CD4-positive, alpha-beta T cell treated with Interleukin-12 subunit alpha and Interleukin-12 subunit beta, for 1 hour (primary cell): ENCODE data around the gene SLC8A3.

ENCODE experiments used
- DNase-seq: peaks from one replicate; pipeline ENCODE4 v3.0.0-alpha.2; 2020

Gene SLC8A3

GRCh38 chr14:70116278-70116677 is 72.5 kb downstream of the SLC8A3 start:
- DNase-seq = no peak

GRCh38 chr14:70114621-70115156 is 74.1 kb downstream of the SLC8A3 start:
- no peak for DNase-seq

GRCh38 chr14:70113211-70113610 is 75.5 kb downstream of the SLC8A3 start:
- no peak for DNase-seq

- DNase-seq = no peak
Measured at GRCh38 chr14:70108419-70108818, 80.3 kb downstream of the SLC8A3 start.

- DNase-seq = no peak
Measured at GRCh38 chr14:70107309-70107708, 81.4 kb downstream of the SLC8A3 start.

- DNase-seq = no peak
Measured at GRCh38 chr14:70100071-70100470, 88.7 kb downstream of the SLC8A3 start.

GRCh38 chr14:70098250-70098809 is 90.4 kb downstream of the SLC8A3 start:
- DNase-seq = no peak

- DNase-seq = no peak
Measured at GRCh38 chr14:70097576-70098249, 91.0 kb downstream of the SLC8A3 start.

- no peak for DNase-seq
Measured at GRCh38 chr14:70096866-70097265, 91.9 kb downstream of the SLC8A3 start.

GRCh38 chr14:70094631-70095030 is 94.1 kb downstream of the SLC8A3 start:
- DNase-seq = no peak

GRCh38 chr14:70094106-70094505 is 94.6 kb downstream of the SLC8A3 start:
- no peak for DNase-seq

GRCh38 chr14:70093156-70093555 is 95.6 kb downstream of the SLC8A3 start:
- no peak for DNase-seq

- DNase-seq = no peak
Measured at GRCh38 chr14:70087380-70087697, 101.4 kb downstream of the SLC8A3 start.

- DNase-seq = no peak
Measured at GRCh38 chr14:70086685-70087379, 101.9 kb downstream of the SLC8A3 start.

- no peak for DNase-seq
Measured at GRCh38 chr14:70084226-70084625, 104.5 kb downstream of the SLC8A3 start.

GRCh38 chr14:70082394-70082793 is 106.4 kb downstream of the SLC8A3 start:
- DNase-seq = no peak

- DNase-seq = no peak
Measured at GRCh38 chr14:70080076-70080475, 108.7 kb downstream of the SLC8A3 start.

GRCh38 chr14:70078329-70078728 is 110.4 kb downstream of the SLC8A3 start:
- DNase-seq = no peak

GRCh38 chr14:70077720-70078119 is 111.0 kb downstream of the SLC8A3 start:
- DNase-seq = no peak

- no peak for DNase-seq
Measured at GRCh38 chr14:70077005-70077404, 111.7 kb downstream of the SLC8A3 start.

GRCh38 chr14:70073924-70074566 is 114.7 kb downstream of the SLC8A3 start:
- DNase-seq = peak; percentile 30

GRCh38 chr14:70069186-70069585 is 119.6 kb downstream of the SLC8A3 start:
- no peak for DNase-seq

GRCh38 chr14:70067810-70068209 is 120.9 kb downstream of the SLC8A3 start:
- no peak for DNase-seq
